Endothelial cell (in vitro differentiated cells): Measurements from ENCODE around the gene CAPN15. TPM values are rescaled to one million over a fixed set of nuclear protein-coding genes. Genes with fewer than 3 reads are reported as not detected.

ENCODE experiments used
- DNase-seq: peaks from one replicate; pipeline ENCODE4 v3.0.0; 2021; ENCODE audit warnings: low spot score
- H3K27ac Mint-ChIP-seq: one replicate; pipeline ENCODE4 v1.8.0; 2021; ENCODE audit warnings: mixed read lengths, inconsistent platforms; ENCODE audit not compliant: unreplicated experiment
- H3K27me3 Mint-ChIP-seq: one replicate; pipeline ENCODE4 v1.8.0; 2021; ENCODE audit warnings: mild to moderate bottlenecking, moderate library complexity, mixed read lengths, inconsistent platforms; ENCODE audit not compliant: unreplicated experiment
- H3K36me3 Mint-ChIP-seq: one replicate; pipeline ENCODE4 v1.8.0; 2021; ENCODE audit warnings: mild to moderate bottlenecking, low read depth, mixed read lengths, inconsistent platforms; ENCODE audit not compliant: unreplicated experiment
- H3K4me1 Mint-ChIP-seq: one replicate; pipeline ENCODE4 v1.8.0; 2021; ENCODE audit warnings: mild to moderate bottlenecking, mixed read lengths, inconsistent platforms; ENCODE audit not compliant: unreplicated experiment
- H3K4me3 Mint-ChIP-seq: one replicate; pipeline ENCODE4 v1.8.0; 2021; ENCODE audit warnings: mild to moderate bottlenecking, mixed read lengths, inconsistent platforms; ENCODE audit not compliant: unreplicated experiment
- H3K9me3 Mint-ChIP-seq: one replicate; pipeline ENCODE4 v1.8.0; 2021; ENCODE audit warnings: mixed read lengths, inconsistent platforms; ENCODE audit not compliant: unreplicated experiment
- total RNA-seq: library from RNA; stranded (reverse); fragmentation: NEBNext Ultra II Directional; extraction: Animal tissue kit (Norgen Biotek cat#: 25700); gene quantifications from one replicate; pipeline ENCODE4 v1.2.1, GENCODE V29; 2021; ENCODE audit not compliant: unreplicated experiment
- TF ChIP-seq, protein P1 (sequence below): fragments of 200-600 bp; sonication (generic); IDR thresholded peaks from one replicate; pipeline ENCODE4 v1.5.0; 2021; ENCODE audit warnings: antibody characterized with exemption; ENCODE audit not compliant: unreplicated experiment

CAPN15 gene
- total RNA-seq, 1 donor from 2014 or later: 49.0 TPM

DNA sequence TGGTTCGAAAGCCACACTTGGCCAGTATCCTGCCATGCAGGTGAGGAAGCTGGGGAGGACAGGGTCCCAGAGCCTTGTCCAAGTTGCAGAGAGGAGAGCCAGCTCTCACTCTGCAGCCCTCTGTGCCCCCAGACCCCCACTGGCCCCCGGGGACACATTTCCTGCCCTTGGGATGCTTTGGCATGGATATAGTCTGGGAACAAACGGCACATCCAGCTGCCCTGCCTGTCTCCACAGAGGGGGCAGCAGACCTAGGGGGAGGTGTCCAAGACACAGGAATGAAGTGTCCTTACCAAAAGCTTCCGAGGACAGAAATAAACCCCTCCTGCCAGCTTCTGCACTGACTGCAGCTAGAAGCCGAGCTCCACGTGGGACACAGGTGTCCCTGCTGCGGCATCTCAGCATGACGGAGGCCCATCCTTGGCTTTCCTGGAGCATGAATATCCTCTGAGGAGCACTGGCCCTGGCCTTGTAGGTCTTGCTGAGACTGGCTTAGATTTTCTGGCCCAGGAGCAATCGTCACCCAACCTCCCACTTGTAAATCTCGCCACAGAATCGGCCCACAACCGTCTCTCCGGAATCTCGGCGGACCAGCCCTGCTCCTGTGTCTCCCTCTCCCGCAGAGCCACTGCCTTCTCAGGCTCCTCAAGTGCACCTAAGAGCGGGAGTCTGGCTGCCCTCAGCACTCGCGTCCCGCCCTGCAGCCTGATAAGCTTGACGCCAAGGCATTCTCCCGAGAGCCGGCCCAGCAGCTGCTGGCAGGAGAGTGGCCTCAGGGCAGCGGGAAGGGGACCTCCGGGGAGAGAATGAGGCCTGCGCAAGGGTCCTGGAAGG lies 1.1 kb upstream of the CAPN15 start:
- peaks cover 13% of the 10 kb centered on the region for H3K4me1 Mint-ChIP-seq
- peak overlapping the region; percentile 92 for H3K4me3 Mint-ChIP-seq
- H3K9me3 Mint-ChIP-seq: no peaks in the 10 kb centered on the region
- H3K27ac Mint-ChIP-seq: peak overlapping the region; percentile 72
- DNase-seq: no peak
- peaks cover 27% of the 10 kb centered on the region for H3K27me3 Mint-ChIP-seq
- H3K36me3 Mint-ChIP-seq: no peaks in the 10 kb centered on the region
- TF ChIP-seq, protein P1, sequence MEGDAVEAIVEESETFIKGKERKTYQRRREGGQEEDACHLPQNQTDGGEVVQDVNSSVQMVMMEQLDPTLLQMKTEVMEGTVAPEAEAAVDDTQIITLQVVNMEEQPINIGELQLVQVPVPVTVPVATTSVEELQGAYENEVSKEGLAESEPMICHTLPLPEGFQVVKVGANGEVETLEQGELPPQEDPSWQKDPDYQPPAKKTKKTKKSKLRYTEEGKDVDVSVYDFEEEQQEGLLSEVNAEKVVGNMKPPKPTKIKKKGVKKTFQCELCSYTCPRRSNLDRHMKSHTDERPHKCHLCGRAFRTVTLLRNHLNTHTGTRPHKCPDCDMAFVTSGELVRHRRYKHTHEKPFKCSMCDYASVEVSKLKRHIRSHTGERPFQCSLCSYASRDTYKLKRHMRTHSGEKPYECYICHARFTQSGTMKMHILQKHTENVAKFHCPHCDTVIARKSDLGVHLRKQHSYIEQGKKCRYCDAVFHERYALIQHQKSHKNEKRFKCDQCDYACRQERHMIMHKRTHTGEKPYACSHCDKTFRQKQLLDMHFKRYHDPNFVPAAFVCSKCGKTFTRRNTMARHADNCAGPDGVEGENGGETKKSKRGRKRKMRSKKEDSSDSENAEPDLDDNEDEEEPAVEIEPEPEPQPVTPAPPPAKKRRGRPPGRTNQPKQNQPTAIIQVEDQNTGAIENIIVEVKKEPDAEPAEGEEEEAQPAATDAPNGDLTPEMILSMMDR: no peak

DNA sequence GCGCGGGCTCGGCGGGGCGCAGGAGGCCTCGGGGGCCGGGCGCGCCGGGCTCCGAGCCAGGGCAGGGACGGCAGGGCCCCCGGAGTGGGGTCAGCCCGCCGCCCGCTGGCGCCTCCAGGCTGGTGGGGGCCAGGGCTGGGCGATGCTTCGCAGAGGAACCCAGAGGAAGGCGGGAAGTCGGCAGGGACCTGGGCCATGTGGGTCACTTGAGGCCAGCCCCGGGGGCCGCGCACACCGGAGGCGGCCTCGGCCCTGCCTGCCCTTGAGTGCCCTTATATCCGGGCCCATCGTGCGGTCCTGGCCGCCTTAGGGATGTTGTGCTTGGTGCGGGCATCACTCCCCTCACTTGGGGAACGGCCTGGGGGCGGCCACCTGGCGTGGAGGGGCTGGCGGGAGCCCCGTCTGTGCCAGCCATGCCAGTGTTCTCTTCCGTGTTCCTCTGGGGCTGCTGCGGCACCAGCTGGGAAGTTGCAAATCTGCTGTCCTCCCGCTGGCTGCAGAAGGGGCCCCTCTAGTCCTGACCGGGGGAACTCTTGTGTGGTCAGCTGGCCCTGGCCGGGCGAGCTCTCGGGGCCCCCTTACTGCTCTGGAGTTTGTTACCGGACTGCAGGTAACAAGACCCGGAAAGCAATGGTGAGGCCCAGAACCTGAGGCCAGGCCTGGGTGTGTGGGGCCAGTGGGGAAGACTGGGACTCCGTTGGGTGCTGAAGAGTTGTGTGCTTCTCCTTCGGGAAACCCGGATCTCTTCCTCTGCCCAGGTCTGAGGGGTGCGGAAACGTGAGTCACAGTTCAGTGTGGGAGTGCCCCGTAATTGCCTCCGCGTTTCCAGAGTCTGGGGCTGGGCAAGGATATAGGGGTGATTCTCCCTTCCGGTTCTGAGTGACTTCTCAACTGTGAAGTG lies 849 bp downstream of the CAPN15 start:
- peaks cover 13% of the 10 kb centered on the region for H3K4me1 Mint-ChIP-seq
- TF ChIP-seq, protein P1: no peak
- peak overlapping the region; percentile 64 for H3K27ac Mint-ChIP-seq
- H3K27me3 Mint-ChIP-seq: peaks cover 20% of the 10 kb centered on the region
- peak overlapping the region; percentile 89 for H3K4me3 Mint-ChIP-seq
- DNase-seq: no peak
- no peaks in the 10 kb centered on the region for H3K36me3 Mint-ChIP-seq
- no peaks in the 10 kb centered on the region for H3K9me3 Mint-ChIP-seq

- Mint-ChIP-seq H3K4me1 (peaks cover 13% of the 10 kb centered on the region), H3K36me3 (no peaks in the 10 kb centered on the region), H3K27me3 (peaks cover 20% of the 10 kb centered on the region), H3K9me3 (no peaks in the 10 kb centered on the region), H3K4me3 (peak overlapping the region; percentile 89), H3K27ac (peak overlapping the region; percentile 64)
- no peak for DNase-seq
- TF ChIP-seq, protein P1: no peak
Measured at GRCh38 chr16:529012-529575, 1.6 kb downstream of the CAPN15 start.

- peaks cover 20% of the 10 kb centered on the region for H3K27me3 Mint-ChIP-seq
- TF ChIP-seq, protein P1: no peak
- DNase-seq: no peak
- peaks cover 13% of the 10 kb centered on the region for H3K4me1 Mint-ChIP-seq
- H3K4me3 Mint-ChIP-seq: no peak overlapping the region
- no peaks in the 10 kb centered on the region for H3K36me3 Mint-ChIP-seq
- H3K9me3 Mint-ChIP-seq: no peaks in the 10 kb centered on the region
- H3K27ac Mint-ChIP-seq: no peak overlapping the region
Measured at GRCh38 chr16:530111-530817, 2.8 kb downstream of the CAPN15 start.
